Activated CD4-positive, alpha-beta T cell treated with anti-CD3 and anti-CD28 coated beads, Interleukin-2, amount 50 U/mL, for 4 hours (primary cell): ENCODE results near the gene MIOS.
"Not testable (repeated sequence)": the region's sequence is repeated elsewhere in the genome, so short reads cannot be mapped to it uniquely, and the experiment has no call there.

ENCODE experiments used
- DNase-seq, 2 experiments: peaks; one replicate each; pipeline ENCODE4 v3.0.0-alpha.2; 2020

Gene MIOS

DNA sequence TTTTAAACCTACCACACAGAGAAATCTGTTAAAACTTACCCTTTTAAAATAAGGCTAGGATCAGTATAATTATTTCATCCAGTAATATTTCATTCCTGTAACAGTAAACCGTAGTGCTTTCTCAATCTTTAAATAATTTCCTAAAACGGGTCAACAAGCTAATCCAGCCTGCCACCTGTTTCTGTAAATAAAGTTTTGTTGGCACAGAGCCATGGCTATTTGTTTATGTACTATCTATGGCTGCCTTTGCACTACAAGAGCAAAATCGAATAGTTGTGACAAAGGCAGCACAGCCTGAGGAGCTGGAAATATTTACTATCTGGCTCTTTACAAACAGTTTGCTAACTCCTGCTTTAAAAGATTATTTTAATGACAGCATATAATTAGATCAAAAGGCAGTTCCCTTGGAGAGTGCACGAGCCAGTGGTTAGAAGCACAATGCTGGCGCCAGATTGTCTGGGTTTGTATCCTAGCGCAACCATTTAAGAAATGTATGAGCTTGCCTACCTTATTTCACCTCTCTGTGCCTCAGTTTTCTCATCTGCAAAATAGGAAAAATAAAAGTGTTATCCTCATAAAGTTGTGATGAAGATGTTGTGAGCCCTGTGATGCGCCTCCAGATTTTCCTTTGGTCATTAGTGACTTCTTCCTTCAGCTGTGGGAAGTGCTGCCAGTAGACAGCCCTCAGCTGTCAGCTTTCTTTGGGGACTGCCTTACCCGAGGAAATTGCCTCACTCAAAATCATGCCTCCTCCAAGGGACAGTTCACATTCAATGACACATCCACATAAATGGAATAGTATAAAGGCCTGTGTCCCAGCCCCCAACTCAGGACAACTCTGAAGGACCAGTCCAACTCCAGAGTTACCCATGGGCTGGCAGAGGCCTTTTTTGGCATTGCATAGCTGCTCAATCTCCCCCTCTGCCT is 11.8 kb upstream of the MIOS start:
- no peak for DNase-seq

DNA sequence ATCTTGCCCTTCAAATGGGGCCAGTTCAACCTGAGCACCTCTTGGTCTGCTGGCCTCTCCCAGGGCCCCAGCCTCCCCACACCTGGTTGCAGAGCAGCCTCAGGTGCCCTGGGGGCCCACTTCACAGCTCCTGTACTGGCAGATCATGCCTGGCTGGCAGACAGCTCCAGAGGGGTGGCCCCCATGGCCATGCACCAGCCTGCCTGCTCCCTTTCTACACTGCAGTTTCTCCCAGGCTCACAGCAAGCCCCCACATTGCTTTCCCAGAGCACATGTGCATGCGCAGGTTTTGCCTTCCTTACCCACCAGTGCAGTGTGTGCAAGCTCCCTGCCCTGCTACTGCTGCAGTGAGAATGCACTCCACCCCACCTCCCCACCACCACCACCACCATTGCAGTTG is 9.8 kb upstream of the MIOS start:
- no peak for DNase-seq

DNA sequence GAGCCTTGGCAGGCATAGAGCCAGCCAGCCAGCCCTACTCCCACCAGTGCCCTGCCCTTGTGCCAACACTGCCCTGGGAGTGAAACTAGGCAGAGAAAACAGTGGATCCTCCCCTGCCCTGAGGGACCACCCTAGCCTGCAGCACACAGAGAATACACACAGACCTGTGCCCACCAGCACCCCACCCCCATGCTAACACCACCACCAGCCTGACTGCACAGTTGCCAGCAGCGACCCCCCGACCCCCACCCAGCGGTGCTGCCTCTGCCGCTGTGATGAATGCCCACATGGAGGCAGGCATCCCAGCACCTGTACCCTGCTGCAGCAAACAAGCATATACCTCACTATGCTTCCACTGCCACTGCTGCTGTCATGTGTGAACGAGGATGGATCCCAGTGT is 9.4 kb upstream of the MIOS start:
- no peak for DNase-seq

DNA sequence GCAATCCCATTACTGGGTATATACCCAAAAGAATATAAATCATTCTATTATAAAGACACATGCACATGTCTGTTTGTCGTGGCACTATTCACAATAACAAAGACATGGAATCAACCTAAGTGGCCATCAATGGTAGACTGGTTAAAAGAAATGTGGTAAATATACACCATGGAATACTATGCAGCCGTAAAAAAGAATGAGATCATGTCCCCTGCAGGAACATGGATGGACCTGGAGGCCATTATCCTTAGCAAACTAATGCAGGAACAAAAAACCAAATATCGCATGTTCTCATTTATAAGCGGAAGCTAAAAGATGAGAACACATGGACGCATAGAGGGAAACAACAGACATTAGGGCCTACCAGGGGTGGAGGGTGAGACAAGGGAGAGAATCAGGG is 5.1 kb upstream of the MIOS start:
- not testable (repeated sequence) for DNase-seq

DNA sequence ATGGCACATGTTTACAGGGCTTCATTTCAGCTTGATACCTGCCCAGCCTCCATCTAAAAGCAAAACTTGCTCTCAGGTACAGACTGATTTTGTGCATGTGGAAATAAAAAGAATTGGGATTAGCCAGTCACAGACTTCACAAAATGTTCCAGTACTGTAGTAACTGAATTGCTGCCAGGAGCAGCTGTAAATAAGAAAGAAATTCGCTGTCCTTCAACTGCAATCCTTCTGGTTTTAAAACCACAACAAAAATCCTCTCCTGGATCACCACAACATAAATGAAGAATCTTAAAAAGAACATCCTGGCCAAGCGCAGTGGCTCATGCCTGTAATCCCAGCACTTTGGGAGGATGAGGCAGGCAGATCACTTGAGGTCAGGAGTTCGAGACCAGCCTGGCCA is 3.9 kb upstream of the MIOS start:
- DNase-seq: no peak

DNA sequence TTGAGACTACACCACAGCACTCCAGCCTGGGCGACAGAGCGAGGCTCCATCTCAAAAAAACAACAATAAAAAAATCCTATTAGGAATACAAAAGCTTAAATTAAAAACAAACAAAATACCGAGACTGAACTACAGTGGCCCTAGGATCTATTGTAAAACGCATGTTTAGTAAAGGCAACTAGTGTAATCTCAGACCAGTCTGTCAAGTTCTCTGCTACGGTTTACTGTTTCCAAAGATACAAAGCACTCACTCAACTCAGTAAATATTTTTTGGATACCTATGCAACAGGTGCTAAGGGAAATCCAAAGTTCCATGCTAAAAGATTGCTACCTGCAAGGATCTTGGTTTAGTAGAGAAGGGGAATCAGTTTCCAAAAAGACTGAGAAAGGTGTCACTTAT is 3.4 kb upstream of the MIOS start:
- DNase-seq: no peak

DNA sequence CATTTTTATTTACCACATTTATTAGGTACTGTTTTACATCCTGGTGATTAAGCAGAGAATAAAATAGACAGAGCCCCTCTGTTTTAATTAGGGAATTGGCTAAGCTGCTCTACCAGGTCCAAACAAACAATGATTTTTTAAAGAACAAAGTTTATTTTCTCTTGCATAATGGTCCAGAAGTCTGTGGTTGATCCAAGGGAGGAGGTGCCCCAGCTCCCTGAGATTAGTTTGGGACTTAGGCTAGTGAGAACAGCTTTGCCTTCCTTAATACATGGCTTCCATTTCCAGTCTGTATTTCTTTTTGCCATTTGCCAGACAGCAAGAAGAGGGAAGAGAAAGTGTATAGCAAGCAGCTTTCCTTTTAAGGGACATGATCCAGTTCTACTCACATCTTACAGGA is 2.9 kb upstream of the MIOS start:
- DNase-seq: no peak

DNA sequence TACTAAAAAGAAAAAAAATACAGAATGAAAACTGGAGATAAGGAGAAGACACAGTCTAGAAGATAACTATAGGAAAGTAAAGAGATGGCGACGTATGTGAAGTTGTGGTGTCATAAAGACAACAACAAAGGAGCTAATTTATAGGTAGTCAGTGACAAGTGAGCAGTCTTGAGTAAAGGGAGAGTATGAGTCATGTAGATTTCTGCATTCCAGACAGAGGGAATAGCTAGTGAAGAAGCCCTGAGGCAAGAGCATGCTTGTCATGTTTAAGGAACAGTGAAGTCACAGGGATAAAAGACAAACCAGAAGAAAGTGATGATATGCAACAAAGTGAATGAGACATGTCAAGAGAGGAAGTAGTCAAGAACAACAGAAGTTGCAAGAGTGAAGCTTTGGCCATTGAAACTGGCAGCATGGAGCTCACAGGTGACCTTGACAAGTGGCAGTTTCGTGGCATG is 2.3 kb upstream of the MIOS start:
- DNase-seq: no peak

DNA sequence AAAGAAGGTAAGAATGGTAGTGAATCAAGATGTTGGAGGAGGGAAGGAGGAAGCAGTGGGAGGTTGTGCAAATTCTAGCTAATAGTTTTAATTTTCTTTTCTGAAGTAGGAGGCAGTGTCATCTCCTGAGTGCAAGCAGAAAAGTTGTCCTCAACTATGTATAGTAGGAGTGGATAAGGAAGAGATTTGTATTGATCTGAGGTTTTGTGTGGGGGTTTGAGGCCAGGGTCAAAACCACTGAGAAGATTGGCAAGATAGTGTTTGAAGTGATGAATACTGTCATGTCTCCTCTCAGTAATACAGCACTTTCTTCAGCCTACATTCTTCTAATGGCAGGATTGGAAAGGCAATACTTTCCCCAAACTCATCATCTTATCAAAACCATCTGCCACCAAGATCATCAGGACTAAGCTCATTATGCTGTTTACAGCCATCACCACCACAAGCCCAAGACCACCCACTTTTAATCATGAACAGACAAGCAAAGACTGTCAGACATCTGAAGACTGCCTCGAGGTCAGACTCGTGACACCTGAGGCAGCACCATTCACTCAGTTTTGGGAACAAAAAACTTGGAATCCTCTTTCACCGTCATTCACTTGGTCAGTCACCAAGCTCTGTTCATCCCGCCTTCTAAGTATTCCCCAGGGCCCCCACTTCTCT is 1.5 kb upstream of the MIOS start:
- DNase-seq: no peak

DNA sequence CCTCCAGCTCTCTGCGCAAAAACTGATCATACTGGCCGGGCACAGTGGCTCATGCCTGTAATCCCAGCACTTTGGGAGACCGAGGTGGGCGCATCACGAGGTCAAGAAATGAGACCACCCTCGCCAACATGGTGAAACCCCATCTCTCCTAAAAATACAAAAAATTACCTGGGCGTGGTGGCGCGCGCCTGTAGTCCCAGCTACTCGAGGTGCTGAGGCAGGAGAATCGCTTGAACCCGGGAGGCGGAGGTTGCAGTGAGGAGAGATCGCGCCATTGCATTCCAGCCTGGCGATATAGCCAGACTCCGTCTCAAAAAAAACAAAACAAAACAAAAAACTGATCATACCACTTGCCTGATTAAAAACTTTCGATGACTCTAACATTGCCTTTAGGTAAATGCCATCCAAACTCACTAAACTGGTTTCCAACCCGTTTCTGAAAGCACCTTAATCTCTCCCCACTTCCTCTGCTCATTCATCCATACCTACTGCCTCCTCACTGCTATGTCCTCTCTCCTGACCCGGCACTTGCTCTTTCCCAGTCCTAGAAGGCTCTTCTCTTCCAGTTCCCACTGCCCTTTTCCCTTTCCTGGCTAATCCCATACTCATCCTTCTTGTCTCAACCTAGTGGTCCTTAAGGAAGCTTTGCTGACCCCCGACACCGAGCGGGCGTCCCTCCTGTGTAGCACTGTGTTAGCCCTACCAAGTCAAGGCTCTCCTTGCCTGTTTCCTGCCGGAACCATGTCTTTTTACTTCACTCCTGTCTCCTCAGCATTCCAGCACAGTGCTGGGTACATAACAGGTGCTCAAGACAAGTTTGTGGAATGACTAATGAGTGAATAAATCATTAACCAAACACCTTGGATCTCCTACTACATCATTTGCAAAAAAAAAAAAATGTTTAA is 686 bp upstream of the MIOS start:
- no peak for DNase-seq

DNA sequence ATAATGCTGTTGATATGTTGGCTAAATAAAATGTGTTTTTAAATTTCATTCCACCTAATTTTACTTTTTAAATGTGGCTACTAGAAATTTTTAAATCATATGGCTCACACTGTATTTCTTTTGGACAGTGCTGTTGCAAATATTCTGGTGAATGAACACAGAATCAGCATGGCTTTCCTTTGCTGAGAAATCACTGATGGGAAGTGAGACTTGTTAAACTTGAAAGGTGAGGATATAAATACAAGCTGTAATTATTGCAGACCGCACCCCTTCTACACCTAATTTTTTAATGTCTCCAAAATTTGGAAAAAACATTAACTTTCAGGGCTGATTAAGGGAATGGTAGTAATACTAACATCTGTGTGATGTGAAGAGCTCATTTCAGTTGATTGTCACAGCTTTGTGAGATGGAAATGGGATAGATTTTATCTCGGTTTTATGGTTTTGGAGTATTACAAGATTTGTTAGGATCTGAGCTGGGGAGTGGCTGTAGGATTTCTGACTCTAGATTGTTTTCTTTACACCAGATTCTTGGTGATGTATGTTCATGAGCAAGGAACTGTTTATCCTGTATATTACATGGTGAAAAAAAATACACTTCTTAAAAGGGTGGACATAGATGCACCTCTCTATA is 1.3 kb downstream of the MIOS start:
- DNase-seq: no peak

DNA sequence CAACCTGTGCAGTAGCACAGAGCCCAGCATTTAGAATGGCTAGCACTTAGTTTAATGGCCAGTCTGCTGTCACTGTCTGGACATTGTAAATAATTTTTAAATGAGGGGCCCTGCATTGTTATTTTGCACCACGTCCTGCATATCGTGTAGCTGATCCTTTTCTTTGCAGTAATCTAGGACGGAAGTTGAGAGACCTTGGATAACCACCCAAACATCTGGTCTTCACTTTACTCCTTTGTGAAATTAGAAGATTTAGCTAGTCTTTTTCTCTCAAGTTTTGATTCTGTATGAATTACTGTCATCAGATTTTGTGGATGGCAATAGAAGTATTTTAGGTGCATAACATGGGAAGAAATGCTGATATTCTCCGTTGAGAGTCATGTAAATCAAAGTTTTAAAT is 1.9 kb downstream of the MIOS start:
- DNase-seq: no peak

DNA sequence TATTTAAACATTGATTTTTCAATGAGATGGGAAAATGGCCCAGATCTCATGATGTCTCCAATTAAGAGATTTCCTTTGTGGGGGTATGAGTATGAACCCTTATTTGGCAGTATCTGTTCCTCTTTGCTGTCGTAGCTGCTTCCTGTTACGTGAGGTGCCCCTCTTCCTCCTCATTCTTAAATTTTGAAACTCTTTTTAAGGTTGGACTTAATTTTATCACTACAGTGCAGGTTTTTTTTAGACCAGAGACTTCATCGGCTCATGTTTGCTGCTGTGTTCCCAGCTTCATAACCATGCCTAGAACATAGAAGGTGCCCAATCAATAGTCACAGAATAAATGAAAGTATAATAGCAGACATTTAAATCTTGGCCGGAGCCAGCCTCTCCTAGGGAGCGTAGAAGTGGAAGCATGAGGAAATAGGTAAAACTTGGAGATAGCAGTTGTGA is 2.4 kb downstream of the MIOS start:
- DNase-seq: no peak

DNA sequence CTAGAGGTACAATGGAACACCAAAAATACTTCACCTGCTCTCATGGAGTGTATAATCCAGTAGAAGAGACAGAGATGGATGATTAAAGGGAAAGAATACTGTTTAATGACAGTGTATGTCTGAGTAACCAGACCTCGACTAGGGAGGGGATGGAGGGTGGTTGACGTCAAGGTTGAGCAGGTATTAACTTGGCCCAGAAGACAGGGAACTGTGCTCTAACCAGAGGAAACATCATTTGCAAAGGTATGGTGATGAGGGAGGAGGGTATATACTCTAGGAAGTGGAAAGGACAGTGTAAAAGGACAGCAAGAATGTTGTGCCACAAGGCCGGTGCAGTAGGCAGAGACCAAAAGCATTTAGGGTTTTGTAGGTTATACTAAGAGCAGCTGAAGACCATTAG is 2.9 kb downstream of the MIOS start:
- DNase-seq: no peak

DNA sequence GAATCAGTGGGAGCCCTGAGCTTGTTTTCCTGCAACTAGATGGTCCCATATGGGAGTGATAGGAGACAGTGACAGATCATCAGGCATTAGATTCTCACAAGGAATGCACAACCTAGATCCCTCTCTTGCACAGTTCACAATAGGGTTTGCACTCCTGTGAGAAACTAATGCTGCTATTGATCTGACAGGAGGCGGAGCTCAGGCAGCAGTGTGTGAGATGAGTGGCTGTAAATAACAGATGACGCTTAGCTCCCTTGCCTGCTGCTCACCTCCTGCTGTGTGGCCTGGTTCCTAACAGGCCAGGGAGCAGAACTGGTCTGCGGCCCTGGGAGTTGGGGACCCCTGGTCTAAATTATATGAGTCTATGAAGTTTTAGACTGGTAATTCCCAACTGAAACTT is 3.9 kb downstream of the MIOS start:
- no peak for DNase-seq

DNA sequence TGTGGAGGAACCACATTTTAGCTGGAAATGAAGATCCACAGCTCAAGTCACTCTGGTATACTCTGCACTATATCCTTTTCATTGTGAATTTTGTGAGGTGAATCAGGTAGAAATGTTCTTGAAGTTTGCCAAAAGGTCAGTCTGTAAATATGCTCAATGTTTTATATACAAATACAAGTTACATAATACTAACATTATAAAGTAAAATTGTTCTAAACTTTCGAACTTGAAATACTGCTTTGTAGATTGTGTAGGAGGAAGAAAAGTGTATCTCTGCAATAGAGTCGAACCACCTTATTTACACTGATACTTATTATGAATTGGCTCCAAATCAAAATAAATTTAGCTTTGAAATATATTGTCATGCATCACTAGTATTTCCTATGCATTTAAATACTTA is 7.0 kb downstream of the MIOS start:
- DNase-seq: no peak

DNA sequence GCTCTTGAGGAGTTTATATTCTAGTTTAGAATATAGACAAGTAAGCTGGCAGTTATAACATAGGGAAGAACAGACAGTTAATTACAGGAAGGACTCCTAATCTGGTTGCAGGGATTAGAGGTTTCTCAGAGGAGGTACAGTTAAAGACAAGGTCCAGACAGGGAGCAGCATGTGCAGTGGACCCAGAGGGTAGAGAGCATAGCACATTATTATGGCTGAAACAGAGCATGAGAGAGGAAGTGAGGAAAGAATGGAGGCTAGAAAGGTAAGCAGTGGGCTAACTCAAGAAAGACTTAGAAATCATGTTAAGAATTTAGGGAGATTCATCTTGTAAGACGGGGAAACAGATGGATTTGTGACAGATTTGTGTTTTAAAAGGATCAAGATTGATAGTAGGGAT is 9.7 kb downstream of the MIOS start:
- DNase-seq: no peak

DNA sequence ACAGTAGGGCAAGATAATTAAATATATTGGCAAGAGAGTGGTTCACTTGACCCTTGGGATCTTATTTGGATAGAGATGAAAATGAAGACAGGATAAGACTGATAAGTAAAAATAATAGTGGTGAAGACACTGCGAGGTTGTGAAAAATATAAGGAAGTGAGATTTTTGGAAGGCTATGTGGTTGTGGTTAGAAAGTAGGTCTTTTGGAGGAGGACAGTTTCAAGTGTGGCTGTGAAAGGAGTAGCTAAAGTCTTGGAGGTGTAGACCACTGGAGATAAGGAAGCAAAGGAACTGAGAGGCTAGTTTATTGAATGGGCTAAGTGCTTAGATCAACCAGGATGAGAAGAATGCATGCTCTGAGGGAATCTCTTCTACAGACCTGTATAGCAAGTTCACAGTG is 11.2 kb downstream of the MIOS start:
- no peak for DNase-seq

DNA sequence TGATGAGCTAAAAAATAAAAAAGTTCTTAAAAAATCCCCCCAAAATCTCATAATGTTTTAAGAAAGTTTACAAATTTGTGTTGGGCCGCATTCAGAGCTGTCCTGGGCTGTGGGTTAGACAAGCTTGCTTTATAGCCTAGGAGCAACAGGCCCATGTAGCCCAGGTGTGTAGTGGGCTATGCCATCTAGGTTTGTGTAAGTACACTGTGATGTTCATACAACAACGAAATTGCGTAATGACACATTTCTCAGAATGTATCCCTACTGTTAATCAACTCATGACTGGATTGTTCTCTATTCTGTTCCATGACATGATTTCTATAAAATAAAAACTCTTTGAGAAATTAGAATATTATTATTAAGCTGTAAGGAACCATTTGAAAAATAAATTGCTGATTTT is 13.0 kb downstream of the MIOS start:
- no peak for DNase-seq

DNA sequence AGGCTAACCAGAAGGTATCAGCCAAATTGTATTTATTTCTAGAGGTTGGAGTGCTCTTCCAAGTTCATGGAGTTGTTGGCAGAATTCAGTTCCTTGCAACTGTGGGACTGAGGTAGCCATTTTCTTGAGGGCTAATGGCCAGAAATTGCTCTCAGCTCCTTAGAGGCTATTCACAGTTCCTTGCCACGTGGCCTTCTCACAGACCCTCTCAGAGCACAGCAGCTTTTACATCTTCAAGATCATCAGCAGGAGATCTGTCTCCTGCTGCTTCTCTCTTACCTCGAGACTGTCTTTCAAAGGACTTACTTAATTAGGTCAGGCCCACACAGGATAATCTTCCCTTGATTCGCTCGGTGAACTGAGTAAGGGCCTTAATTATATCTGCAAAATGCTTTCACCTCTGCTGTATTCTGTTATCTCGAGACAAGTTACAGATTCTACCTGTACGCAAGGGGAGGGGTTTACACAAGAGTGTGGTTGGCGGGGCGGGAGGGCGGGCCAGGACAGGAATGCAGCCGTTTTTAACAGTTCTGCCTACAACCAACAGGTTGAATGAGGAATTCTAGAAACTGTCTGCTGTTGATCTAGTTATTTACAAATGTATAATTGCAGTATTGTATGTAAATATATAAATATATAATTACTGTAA is 15.0 kb downstream of the MIOS start:
- no peak for DNase-seq

DNA sequence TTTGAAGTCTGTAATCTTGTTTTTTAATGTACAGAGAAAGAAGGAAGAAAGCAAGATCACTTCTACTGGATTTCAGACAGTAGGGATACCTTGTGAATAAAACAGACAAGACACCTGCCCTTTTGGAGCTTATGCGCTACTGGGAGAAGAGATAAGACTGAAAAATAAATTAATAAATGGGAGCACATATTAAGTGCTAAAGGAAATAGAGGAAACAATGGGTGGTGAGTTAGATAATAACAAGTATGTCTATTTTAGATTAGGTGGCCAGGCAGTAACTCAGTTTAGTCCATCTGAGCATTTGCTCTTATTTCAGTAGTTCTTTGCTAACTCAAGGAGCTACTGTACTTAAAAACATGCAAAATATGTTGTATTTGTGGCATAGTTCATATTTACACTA is 15.9 kb downstream of the MIOS start:
- no peak for DNase-seq

DNA sequence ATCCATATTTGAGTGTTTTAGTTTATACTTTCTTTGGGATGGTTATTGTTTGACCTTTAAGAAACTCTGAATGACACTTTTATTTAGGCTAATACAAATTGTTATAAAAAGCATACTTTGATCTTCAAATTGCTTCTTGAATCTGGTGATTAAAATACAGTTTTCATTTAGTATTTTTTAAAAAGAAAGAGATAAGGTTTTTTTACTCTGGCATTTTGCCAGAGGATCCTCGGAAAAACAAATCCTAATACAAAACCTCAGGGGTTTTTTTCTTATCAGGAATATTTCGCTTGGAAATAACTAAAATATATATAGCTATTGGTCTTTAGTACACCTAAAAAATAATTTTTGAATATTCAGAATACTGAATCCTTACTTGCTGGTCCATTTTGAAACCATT is 17.0 kb downstream of the MIOS start:
- no peak for DNase-seq
